ENCODE measurements around the gene TLR8. TPM values are rescaled to one million over a fixed set of nuclear protein-coding genes. Genes with fewer than 3 reads are reported as not detected.

Gene TLR8
- total RNA-seq, 1 experiment from 2014 or later: not detected

DNA sequence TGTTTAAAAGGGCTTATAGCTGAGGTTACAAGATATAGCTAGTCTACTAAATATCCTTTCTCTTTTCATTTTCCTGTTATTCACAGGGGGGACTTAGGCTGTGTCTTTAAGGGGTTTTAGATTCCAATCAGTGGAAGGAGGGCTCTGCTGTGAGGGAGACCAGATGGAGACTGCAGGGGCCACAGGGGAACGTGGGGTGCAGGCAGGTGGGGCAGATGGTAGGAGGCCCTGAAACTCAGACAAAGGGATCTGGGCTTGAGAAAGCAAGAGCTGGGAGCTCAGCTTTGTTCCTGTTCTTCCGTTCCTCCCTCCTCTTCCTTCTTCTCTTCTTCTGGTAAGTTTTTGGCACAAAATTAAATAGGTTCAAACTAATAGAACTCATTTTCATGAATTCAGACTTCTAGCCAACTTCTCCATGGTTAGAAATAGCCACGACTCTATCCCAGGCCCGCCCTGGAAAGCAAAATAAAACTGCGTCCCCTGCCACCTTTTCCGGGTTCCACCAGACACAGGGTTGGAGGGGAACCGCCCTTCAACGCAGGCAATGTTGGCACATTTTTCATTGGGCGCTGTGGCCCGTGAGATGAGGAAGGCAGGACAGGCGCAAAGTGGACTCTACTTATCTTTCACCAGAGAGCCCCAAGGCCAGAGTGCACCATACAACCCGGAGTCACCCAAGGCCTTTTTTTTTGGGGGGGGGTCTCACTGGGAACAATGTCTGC, 65.0 kb downstream of the TLR8 start (continued):
- TF ChIP-seq, protein P1, sequence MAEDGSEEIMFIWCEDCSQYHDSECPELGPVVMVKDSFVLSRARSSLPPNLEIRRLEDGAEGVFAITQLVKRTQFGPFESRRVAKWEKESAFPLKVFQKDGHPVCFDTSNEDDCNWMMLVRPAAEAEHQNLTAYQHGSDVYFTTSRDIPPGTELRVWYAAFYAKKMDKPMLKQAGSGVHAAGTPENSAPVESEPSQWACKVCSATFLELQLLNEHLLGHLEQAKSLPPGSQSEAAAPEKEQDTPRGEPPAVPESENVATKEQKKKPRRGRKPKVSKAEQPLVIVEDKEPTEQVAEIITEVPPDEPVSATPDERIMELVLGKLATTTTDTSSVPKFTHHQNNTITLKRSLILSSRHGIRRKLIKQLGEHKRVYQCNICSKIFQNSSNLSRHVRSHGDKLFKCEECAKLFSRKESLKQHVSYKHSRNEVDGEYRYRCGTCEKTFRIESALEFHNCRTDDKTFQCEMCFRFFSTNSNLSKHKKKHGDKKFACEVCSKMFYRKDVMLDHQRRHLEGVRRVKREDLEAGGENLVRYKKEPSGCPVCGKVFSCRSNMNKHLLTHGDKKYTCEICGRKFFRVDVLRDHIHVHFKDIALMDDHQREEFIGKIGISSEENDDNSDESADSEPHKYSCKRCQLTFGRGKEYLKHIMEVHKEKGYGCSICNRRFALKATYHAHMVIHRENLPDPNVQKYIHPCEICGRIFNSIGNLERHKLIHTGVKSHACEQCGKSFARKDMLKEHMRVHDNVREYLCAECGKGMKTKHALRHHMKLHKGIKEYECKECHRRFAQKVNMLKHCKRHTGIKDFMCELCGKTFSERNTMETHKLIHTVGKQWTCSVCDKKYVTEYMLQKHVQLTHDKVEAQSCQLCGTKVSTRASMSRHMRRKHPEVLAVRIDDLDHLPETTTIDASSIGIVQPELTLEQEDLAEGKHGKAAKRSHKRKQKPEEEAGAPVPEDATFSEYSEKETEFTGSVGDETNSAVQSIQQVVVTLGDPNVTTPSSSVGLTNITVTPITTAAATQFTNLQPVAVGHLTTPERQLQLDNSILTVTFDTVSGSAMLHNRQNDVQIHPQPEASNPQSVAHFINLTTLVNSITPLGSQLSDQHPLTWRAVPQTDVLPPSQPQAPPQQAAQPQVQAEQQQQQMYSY (CRISPR knock-in tag; IDR thresholded peaks at IDR 0.05): no peak
- TF ChIP-seq SMAD3 (CRISPR knock-in tag; IDR thresholded peaks at IDR 0.05; ENCODE audit: borderline replicate concordance) (no peak), ELF4 (CRISPR knock-in tag; IDR thresholded peaks at IDR 0.05; ENCODE audit: low read depth) (no peak), ESRRA (CRISPR knock-in tag; IDR thresholded peaks at IDR 0.05; ENCODE audit: borderline replicate concordance) (no peak), RELA (CRISPR knock-in tag; IDR thresholded peaks at IDR 0.05; ENCODE audit: borderline replicate concordance) (no peak), ETV6 (CRISPR knock-in tag; IDR thresholded peaks at IDR 0.05) (no peak), ZNF232 (CRISPR knock-in tag; IDR thresholded peaks at IDR 0.05) (no peak), PRRX2 (CRISPR knock-in tag; IDR thresholded peaks at IDR 0.05) (no peak), FOXJ3 (CRISPR knock-in tag; IDR thresholded peaks at IDR 0.05; ENCODE audit: borderline replicate concordance) (no peak), ZBTB21 (CRISPR knock-in tag; IDR thresholded peaks at IDR 0.05; ENCODE audit: borderline replicate concordance) (no peak), ZNF416 (CRISPR knock-in tag; IDR thresholded peaks at IDR 0.05) (no peak)
- TF ChIP-seq, protein P2, sequence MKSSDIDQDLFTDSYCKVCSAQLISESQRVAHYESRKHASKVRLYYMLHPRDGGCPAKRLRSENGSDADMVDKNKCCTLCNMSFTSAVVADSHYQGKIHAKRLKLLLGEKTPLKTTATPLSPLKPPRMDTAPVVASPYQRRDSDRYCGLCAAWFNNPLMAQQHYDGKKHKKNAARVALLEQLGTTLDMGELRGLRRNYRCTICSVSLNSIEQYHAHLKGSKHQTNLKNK (CRISPR knock-in tag; IDR thresholded peaks at IDR 0.05): no peak
- TF ChIP-seq, protein P3, sequence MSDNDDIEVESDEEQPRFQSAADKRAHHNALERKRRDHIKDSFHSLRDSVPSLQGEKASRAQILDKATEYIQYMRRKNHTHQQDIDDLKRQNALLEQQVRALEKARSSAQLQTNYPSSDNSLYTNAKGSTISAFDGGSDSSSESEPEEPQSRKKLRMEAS (CRISPR knock-in tag; IDR thresholded peaks at IDR 0.05): no peak

DNA sequence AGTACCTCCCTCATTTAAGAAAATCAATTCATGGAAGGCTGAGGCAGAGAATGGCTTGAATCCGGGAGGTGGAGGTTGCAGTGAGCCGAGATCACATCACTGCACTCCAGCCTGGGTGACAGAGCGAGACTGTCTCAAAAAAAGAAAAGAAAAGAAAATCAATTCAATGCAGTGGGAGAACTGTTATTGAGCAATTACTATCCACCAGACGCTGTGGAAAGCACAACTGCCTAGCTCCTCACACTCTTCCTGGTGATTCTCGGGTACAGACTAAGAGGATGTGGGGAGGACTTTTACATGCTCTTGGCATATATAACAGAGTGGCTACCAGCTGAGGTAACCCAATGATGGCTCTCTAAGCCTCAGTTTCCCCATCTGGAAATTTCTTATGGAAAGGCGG, 65.8 kb downstream of the TLR8 start:
- peaks cover 27% of the 10 kb centered on the region for H3K36me3 Mint-ChIP-seq
- no peaks in the 10 kb centered on the region for H3K9me3 Mint-ChIP-seq
- ChIA-PET POLR2A (no interaction called here), CTCF (interaction anchor here (1.4 kb wide), 1 partner anchor 25 kb away, joined by 6 read pairs; no protein-coding TSS in a partner anchor)
- peaks cover 40% of the 10 kb centered on the region for H3K4me1 Mint-ChIP-seq
- no peak for DNase-seq (ENCODE audit: low spot score)
- H3K27ac Mint-ChIP-seq: no peak overlapping the region
- TF ChIP-seq MYBL2 (CRISPR knock-in tag; IDR thresholded peaks at IDR 0.05) (no peak), ZNF671 (CRISPR knock-in tag; IDR thresholded peaks at IDR 0.05) (no peak), TEAD4 (CRISPR knock-in tag; IDR thresholded peaks at IDR 0.05) (no peak), CREM (CRISPR knock-in tag; IDR thresholded peaks at IDR 0.05) (no peak), IRF2 (CRISPR knock-in tag; IDR thresholded peaks at IDR 0.05; ENCODE audit: borderline replicate concordance, low read depth) (no peak), ZNF396 (CRISPR knock-in tag; IDR thresholded peaks at IDR 0.05; ENCODE audit: borderline replicate concordance) (no peak), CREB1 (CRISPR knock-in tag; IDR thresholded peaks at IDR 0.05) (no peak), ZNF317 (CRISPR knock-in tag; IDR thresholded peaks at IDR 0.05; ENCODE audit: borderline replicate concordance, low read depth) (no peak), RELA (CRISPR knock-in tag; IDR thresholded peaks at IDR 0.05; ENCODE audit: borderline replicate concordance) (no peak), TEAD1 (CRISPR knock-in tag; IDR thresholded peaks at IDR 0.05) (no peak), CBFB (CRISPR knock-in tag; IDR thresholded peaks at IDR 0.05; ENCODE audit: low read depth) (no peak), ZBTB21 (CRISPR knock-in tag; IDR thresholded peaks at IDR 0.05; ENCODE audit: borderline replicate concordance) (no peak), RORB (CRISPR knock-in tag; IDR thresholded peaks at IDR 0.05) (no peak), JAZF1 (CRISPR knock-in tag; IDR thresholded peaks at IDR 0.05) (no peak), FOXP1 (CRISPR knock-in tag; IDR thresholded peaks at IDR 0.05; ENCODE audit: borderline replicate concordance) (no peak)
- TF ChIP-seq, protein P4, sequence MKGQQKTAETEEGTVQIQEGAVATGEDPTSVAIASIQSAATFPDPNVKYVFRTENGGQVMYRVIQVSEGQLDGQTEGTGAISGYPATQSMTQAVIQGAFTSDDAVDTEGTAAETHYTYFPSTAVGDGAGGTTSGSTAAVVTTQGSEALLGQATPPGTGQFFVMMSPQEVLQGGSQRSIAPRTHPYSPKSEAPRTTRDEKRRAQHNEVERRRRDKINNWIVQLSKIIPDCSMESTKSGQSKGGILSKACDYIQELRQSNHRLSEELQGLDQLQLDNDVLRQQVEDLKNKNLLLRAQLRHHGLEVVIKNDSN (CRISPR knock-in tag; IDR thresholded peaks at IDR 0.05): no peak
- TF ChIP-seq, protein P5, sequence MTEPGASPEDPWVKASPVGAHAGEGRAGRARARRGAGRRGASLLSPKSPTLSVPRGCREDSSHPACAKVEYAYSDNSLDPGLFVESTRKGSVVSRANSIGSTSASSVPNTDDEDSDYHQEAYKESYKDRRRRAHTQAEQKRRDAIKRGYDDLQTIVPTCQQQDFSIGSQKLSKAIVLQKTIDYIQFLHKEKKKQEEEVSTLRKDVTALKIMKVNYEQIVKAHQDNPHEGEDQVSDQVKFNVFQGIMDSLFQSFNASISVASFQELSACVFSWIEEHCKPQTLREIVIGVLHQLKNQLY (CRISPR knock-in tag; IDR thresholded peaks at IDR 0.05): no peak
- TF ChIP-seq, protein P6, sequence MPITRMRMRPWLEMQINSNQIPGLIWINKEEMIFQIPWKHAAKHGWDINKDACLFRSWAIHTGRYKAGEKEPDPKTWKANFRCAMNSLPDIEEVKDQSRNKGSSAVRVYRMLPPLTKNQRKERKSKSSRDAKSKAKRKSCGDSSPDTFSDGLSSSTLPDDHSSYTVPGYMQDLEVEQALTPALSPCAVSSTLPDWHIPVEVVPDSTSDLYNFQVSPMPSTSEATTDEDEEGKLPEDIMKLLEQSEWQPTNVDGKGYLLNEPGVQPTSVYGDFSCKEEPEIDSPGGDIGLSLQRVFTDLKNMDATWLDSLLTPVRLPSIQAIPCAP (CRISPR knock-in tag; IDR thresholded peaks at IDR 0.05): no peak
- TF ChIP-seq, protein P7, sequence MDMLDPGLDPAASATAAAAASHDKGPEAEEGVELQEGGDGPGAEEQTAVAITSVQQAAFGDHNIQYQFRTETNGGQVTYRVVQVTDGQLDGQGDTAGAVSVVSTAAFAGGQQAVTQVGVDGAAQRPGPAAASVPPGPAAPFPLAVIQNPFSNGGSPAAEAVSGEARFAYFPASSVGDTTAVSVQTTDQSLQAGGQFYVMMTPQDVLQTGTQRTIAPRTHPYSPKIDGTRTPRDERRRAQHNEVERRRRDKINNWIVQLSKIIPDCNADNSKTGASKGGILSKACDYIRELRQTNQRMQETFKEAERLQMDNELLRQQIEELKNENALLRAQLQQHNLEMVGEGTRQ (CRISPR knock-in tag; IDR thresholded peaks at IDR 0.05): no peak
- H3K4me3 Mint-ChIP-seq: no peak overlapping the region
- H3K27me3 Mint-ChIP-seq (ENCODE audit: low read depth): no peaks in the 10 kb centered on the region
- ATAC-seq: no peak

Measured in WTC11 (cell line).